ENCODE data around the gene SLC25A22. TPM values are rescaled to one million over a fixed set of nuclear protein-coding genes. Genes with fewer than 3 reads are reported as not detected.

The SLC25A22 gene
- total and polyA plus RNA-seq, 2 donors (not counting 1 experiment from before 2014, with no cell fraction given) = 25.7 to 45.7 TPM

- Histone ChIP-seq H3K9ac (ENCODE audit: low read length) (peak overlapping the region; percentile 73), H3K36me3 (replicated peaks in 1 of 2; ENCODE audit: control extremely low read depth in 1 of 2, control insufficient read depth in 1 of 2, extremely low read depth in 1 of 2, insufficient read depth in 2 of 2, low read length in 1 of 2) (no peaks in the 10 kb centered on the region), H3K79me2 (ENCODE audit: control insufficient read depth, insufficient read depth, low read length) (peaks cover 50% of the 10 kb centered on the region), H3K9me3 (ENCODE audit: control extremely low read depth in 1 of 3, control insufficient read depth in 2 of 3, insufficient read depth in 1 of 3, low read length in 2 of 3) (no peaks in the 10 kb centered on the region), H3K27ac (ENCODE audit: low read length in 2 of 2) (peak overlapping the region; percentile 31 to 77), H3K4me3 (ENCODE audit: control extremely low read depth in 1 of 5, extremely low read depth in 1 of 5, insufficient read depth in 1 of 5, low read depth in 2 of 5, low read length in 4 of 5) (peak overlapping the region; percentile 54 to 88 (median 73)), H3K27me3 (replicated peaks in 1 of 4; ENCODE audit: control extremely low read depth in 1 of 4, control insufficient read depth in 3 of 4, insufficient read depth in 4 of 4, low read length in 3 of 4) (no peaks in the 10 kb centered on the region), H3K4me2 (replicated peaks; ENCODE audit: low read depth, low read length, poor library complexity, severe bottlenecking) (peak overlapping the region; percentile 97), H4K20me1 (ENCODE audit: control insufficient read depth, insufficient read depth, low read length, poor library complexity, severe bottlenecking) (peaks cover 46% of the 10 kb centered on the region), H2AFZ (ENCODE audit: insufficient read depth, low read depth, low read length, poor library complexity, severe bottlenecking) (peak overlapping the region; percentile 85), H3K4me1 (ENCODE audit: control insufficient read depth in 2 of 2, insufficient read depth in 2 of 2, low read length in 2 of 2) (peaks cover 17 to 27% of the 10 kb centered on the region in 2 donors)
- peaks cover 16% of the 10 kb centered on the region for H3K4me1 Mint-ChIP-seq
- intact Hi-C loops (cut with micrococcal nuclease) = loop anchor here (5.0 kb wide), 1 partner anchor 186 kb away; the partner anchor contains the start of genes LMNTD2 and RASSF7
- no peaks in the 10 kb centered on the region for H3K9me3 Mint-ChIP-seq (ENCODE audit: insufficient read depth)
- H3K27me3 Mint-ChIP-seq = no peaks in the 10 kb centered on the region
- TF ChIP-seq, protein P1, sequence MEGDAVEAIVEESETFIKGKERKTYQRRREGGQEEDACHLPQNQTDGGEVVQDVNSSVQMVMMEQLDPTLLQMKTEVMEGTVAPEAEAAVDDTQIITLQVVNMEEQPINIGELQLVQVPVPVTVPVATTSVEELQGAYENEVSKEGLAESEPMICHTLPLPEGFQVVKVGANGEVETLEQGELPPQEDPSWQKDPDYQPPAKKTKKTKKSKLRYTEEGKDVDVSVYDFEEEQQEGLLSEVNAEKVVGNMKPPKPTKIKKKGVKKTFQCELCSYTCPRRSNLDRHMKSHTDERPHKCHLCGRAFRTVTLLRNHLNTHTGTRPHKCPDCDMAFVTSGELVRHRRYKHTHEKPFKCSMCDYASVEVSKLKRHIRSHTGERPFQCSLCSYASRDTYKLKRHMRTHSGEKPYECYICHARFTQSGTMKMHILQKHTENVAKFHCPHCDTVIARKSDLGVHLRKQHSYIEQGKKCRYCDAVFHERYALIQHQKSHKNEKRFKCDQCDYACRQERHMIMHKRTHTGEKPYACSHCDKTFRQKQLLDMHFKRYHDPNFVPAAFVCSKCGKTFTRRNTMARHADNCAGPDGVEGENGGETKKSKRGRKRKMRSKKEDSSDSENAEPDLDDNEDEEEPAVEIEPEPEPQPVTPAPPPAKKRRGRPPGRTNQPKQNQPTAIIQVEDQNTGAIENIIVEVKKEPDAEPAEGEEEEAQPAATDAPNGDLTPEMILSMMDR (IDR thresholded peaks at IDR 0.05) = no peak
- no peak for TF ChIP-seq EZH2 (IDR thresholded peaks at IDR 0.05; ENCODE audit: borderline replicate concordance, insufficient read depth, low read depth, low read length, poor library complexity, severe bottlenecking)
- ChIA-PET POLR2A (interaction anchor here (1.4 kb wide), 1 partner anchor 53 kb away, joined by 4 read pairs; the partner anchor contains the start of genes DEAF1 and TMEM80), CTCF (interaction anchor here (0.8 to 1.9 kb wide), 9 partner anchors 16 to 193 kb away, joined by 3 to 13 read pairs (median 4); partner anchors contain the start of genes DEAF1 and TMEM80)
- ATAC-seq (ENCODE audit: low read depth) (no peak), DNase-seq (peak; percentile 39)
- H3K4me3 Mint-ChIP-seq = peak overlapping the region; percentile 88
- under 1% methylated on average over 18 of the region's 18 CpGs for WGBS (ENCODE audit: insufficient coverage)
- H3K27ac Mint-ChIP-seq = peak overlapping the region; percentile 83
These were observed 50.1 kb downstream of the SLC25A22 start for GRCh38 chr11:748007-748359.
